HT1080 (cell line): ENCODE measurements around the gene MYL5. TPM values are rescaled to one million over a fixed set of nuclear protein-coding genes. Genes with fewer than 3 reads are reported as not detected.
"Not testable (repeated sequence)": the region's sequence is repeated elsewhere in the genome, so short reads cannot be mapped to it uniquely, and the experiment has no call there.

Experiments
- DNase-seq: peaks from one replicate; pipeline ENCODE4 v3.0.0-alpha.2; 2015; ENCODE audit warnings: low read depth
- total RNA-seq: library from RNA; depleted of rRNA; stranded (reverse); fragments of >200 nt; shearing (Covaris generic); gene quantifications from 2 replicates; pipeline ENCODE4 v1.2.3, GENCODE V29; 2014

Gene MYL5
- total RNA-seq, 1 experiment from 2014 or later = 8.5 TPM

DNA sequence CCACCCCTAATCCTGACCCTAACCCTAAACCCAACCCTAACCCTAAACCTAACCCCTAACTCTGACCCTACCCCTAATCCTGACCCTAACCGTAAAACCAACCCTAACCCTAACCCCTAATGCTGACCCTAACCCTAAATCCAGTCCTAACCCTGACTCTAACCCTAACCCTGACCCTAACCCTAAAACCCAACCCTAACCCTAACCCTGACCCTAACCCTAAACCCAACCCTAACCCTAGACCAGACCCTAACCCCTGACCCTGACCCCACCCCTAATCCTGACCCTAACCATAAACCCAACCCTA is 30.6 kb downstream of the MYL5 start:
- no peak for DNase-seq

DNA sequence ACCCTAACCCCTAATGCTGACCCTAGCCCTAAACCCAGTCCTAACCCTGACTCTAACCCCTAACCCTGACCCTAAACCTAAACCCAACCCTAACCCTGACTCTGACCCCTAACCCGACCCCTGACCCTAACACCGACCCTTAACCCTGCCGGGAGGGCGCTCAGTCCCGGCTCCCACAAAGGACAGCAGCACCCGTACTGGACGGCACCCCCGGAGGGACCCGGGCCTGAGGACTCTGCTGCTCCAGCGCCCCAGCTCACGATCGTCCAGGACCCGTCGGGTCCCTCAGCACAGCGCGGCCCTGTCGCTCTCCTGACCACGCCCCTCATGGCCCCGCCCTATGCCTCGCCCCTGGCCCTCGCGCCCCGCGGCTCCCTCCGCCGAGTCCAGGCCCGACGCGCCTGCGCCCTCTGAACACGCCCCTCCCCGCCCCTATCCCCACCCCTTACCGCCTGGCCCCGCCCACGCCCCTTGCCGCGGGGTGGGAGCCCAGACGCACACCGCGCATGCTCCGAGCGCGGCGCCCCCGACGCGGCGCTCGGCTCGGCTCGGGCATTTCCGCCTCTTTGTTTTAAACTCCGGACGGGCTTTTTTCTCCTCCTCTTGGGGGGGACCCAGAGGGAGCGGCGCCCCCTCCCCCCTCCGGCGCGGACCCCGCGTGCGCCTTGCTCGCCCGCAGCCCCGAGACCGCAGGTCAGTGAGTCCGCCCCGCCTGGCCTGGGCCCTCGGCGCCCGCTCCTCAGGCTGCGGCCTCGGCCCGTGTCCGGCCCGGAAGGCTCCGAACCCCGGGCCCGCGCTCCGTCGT is 31.1 kb downstream of the MYL5 start, which contains the start of gene PCGF3:
Gene PCGF3 (plus strand): TSS at position 555 of the 805 bp plus-strand sequence. CDS start 27,849 bp downstream, outside the sequence.
- peak; percentile 81 for DNase-seq

DNA sequence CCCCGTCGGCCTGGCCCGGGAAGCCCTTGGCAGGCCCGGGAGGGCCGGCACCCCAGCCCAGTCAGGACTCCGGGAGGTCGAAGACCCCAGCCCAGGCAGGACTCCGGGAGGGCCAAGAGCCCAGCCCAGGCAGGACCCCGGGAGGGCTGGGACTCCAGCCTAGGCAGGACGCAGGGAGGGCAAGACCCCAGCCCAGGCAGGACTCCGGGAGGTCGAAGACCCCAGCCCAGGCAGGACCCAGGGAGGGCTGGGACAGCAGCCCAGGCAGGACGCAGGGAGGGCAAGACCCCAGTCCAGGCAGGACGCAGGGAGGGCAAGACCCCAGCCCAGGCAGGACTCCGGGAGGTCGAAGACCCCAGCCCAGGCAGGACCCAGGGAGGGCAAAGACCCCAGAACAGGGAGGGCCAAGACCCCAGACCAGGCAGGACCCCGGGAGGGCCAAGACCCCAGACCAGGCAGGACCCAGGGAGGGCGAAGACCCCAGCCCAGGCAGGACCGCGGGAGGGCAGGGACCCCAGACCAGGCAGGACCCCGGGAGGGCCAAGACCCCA is 31.8 kb downstream of the MYL5 start:
- DNase-seq = not testable (repeated sequence)

DNA sequence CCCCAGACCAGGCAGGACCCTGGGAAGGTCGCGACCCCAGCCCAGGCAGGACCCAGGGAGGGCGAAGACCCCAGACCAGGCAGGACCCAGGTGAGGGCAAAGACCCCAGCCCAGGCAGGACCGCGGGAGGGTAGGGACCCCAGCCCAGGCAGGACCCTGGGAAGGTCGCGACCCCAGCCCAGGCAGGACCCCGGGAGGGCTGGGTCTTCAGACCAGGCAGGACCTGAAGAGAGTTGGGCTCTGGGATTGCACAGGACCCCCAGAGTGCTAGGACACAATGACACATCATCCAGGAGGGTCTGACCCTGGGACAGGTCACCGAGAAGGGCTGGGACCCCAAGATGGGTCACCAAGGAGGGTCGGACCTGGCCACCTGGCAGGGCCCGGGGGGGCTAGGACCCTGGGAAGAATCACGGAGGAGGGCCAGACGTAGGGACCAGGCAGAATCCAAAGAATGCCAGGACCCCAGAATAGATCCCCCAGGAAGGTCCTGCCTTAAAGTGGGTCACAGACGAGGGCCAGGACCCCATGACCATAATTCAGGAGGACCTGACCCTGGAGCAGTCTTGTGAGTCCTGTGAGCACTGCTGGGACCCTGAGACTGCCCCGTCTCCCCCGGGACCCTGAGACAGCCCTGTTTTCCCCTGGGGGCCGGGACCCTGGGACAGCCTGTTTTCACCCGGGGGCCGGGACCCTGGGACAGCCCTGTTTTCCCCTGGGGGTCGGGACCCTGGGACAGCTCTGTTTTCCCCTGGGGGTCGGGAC is 32.7 kb downstream of the MYL5 start:
- no peak for DNase-seq

DNA sequence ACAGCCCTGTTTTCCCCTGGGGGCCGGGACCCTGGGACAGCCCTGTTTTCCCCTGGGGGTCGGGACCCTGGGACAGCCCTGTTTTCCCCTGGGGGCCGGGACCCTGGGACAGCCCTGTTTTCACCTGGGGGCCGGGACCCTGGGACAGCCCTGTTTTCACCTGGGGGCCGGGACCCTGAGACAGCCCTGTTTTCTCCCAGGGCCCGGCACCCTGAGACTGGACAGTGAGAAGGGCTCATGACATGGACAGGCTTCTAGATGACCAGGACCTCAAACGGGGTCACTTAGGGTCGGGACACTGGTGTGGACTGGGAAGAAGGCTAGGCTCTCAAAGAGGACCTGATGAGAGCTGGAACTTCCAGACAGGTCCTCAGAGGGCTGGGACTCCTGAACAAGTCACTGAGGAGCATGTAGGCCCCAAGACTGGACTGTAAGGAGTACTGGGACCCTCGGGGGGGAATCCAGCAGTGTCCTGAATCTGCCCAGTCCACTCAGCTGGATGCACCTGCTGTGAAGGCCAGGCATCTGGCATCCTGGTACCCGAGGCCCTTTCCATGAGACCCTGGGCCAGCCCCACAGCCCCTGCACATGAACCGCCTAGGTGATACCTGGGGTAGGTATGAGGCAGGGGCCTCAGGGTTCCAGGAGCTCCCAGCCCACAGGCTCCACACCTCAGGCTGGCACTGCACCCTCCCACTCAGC is 33.7 kb downstream of the MYL5 start:
- no peak for DNase-seq

DNA sequence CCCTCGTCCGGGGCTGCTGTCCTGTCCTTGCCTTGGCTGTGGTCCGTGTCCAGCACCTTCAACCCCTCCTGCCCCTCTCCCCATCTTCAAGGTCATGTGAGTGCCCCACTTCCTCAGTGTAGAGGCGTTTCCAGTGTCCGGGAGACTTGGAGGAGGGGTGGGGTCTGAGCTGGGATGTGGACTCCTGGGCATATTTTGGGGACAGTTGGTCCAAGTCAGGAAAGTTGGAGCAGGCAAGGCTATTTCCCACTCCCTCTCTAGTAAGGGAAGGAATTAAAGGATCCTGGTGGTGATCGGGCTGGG is 34.2 kb downstream of the MYL5 start:
- no peak for DNase-seq

DNA sequence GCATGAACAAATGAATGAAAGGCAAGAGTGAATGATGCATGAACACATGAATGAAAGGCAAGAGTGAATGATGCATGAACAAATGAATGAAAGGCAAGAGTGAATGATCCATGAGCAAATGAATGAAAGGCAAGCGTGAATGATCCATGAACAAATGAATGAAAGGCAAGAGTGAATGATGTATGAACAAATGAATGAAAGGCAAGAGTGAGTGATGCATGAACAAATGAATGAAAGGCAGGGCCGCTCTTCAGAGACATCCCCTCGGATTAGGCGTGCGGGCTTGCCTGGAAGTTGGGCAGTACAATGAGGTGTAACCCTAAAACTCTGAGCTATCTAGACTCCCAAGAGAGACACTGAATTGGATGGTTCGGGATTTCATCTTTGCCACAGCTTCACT is 35.0 kb downstream of the MYL5 start:
- DNase-seq = no peak

DNA sequence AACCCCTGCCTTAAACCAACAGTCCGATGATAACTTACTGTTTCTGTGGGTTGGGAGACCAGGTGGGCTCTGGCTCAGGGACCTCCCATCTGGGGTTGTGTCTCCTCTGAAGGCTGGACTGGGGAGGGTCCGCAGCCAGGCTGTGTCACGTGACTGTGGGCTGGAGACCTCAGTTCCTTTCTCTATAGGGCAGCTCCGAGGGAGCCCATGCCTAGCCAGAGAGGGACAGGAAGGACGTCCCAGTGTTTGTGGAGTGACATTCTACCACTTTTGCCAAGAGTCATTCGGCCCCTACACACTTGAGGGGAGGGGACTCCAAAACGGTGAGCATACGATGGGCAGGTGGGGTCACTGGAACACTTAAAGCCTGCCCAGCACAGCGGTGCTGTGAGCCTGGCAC is 35.8 kb downstream of the MYL5 start:
- no peak for DNase-seq

DNA sequence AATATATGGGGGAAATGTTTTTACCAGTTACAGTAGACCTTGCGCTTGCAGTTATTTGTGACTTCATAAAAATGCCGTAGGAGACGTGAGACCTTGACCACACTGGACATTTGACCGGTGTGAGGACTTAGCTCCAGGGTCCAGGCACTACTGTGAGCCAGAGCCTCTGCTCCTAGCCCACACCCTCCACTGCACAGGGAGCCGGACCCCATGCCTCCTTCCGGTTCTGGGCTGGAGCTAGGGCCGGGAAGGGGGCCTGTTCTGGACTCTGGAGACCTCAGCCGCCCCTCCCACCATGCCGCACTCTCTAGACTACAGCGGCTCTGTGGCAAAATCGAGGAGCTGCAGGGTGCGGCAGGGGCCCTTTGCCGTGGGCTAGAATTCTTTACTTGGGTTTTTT is 36.6 kb downstream of the MYL5 start:
- no peak for DNase-seq

DNA sequence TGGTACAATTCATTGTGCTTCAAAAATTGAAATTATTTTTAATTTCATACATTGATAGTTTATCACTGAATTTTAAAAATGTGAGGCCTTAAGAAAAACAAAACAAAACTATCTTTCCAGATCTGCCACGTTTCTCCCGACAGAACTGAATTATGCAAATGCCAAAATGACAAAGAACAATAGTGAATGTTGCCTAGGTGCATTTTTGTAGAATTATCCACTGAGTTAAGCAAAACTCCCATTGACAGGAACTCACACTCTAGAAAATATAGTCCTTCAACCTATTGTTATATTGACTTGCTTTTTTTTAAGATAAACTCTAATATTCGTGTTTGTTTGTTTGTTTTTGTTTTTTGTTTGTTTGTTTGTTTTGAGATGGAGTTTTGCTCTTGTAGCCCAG is 37.8 kb downstream of the MYL5 start:
- DNase-seq = no peak

DNA sequence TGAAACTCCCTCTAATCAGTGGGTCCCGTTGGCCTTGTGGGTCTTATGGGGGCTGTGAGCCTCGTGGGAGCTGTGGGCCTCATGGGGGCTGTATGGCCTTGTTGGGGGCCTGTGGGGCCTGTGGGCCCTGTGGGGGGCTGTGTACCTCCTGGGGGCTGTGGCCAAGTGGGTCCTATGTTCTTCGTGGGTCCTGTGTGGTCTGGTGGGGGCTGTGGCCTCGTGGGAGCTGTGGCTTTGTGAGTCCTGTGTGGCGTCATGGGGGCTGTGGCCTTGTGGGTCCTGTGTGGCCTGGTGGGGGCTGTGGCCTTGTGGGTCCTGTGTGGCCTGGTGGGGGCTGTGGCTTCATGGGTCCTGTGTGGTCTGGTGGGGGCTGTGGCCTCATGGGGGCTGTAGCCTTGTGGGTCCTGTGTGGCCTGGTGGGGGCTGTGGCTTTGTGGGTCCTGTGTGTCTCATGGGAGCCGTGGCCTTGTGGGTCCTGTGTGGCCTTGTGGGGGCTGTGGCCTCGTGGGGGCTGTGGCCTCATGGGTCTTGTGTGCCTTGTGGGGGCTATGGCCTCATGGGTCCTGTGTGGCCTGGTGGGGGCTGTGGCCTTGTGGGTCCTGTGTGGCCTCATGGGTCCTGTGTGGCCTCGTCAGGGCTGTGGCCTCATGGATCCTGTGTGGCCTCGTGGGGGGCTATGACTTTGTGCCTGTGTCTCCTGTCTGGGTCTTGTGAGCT is 38.7 kb downstream of the MYL5 start:
- DNase-seq = no peak

DNA sequence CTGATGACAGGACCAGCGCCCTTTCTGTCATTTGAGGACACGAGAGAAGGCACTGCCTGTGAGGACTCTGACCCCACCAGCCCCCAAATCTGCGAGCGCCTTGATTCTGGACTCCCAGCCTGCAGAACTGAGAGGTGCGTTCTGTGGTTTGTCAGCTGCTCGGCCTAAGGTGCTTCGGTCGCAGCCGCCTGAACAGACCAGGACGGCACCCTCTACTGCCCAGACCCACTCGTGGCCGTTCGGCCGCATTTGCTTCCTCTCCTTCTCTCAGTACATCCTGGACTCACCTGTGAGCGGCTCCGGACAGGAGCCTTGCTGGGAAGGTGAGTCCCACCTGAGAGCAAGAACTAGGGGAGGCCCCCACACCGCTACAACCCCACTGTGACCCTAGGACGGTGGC is 39.7 kb downstream of the MYL5 start:
- no peak for DNase-seq

DNA sequence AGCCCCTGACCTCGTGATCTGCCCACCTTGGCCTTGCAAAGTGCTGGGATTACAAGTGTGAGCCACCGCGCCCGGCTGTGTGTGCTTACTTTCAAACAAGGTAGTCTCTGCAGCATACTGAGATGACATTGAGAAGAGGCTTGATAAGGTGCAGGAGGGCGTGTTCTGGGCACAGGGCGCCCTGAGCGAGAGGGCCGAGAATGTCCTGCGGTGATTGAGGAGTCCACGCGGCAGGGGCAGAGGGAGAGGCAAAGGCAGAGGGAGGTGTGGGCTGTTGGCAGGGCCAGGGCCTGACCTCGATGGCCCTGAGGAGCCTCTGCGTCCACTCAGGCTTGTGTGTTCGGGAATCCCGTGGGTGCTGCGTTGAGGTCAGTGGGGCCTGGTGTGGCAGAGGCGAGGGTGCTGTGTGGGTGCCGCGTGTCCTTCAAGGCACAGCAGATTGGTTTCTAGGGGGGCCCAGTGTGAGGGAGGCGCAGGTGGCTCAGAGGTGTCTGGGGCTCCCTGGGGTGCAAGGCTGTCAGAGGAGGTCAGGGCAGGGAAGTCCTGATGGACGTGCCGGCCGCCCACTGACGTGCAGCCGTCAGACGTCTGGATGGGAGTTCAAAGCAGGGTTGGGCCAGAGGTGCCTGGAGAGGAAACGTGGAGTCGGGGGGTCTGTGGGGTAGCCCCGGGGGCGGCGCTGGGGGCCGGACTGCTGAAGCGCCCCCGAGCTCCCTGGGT is 43.4 kb downstream of the MYL5 start:
- DNase-seq = no peak

DNA sequence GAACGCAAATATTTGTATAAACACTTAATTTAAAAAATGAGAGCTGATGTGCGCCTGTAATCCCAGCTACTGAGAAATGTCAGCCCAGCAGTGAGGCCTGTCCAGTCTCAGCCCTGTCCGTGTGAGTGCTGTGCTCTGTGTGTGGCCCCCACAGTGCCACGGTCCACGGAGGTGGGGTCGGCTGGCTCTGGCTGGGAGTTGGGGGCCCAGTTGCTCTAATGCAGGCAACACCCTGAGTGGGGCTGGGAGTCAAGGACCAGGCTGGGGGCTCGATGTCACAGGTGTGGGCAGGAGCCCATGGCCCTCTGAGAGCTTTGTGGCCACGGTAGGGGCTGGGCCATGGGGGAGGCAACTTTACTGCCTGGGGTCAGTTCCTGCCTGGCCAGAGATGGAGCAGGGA is 44.1 kb downstream of the MYL5 start:
- no peak for DNase-seq

DNA sequence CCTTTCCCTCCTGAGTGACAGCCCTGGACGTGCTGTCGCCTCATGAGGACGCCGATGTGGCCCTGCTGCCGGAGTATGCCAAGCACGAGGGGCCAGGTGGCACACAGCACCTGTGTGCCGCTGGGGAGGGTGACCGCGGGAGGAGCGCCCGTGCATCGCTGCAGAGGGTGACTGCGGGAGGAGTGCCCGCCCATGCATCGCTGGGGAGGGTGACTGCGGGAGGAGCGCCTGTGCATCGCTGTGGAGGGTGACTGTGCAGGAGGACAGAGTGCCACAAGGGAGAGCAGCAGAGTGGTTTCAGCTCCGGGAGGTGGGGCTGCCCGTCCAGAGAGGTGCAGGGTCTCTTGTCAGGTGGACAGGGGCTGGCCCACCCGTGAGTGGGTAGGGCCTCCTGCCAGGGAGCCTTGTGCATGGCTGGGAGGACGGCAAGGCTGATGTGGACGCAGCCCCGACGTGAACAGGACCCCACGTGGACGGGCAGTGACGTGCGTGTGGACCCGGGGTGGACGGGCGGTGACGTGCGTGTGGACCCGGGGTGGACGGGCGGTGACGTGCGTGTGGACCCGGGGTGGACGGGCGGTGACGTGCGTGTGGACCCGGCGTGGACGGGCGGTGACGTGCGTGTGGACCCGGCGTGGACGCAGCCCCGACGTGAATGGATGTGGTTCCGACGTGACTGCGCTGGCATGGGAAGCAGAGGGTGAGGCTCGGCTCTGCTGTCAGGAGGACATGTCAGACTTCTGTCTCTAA is 45.9 kb downstream of the MYL5 start:
- no peak for DNase-seq

DNA sequence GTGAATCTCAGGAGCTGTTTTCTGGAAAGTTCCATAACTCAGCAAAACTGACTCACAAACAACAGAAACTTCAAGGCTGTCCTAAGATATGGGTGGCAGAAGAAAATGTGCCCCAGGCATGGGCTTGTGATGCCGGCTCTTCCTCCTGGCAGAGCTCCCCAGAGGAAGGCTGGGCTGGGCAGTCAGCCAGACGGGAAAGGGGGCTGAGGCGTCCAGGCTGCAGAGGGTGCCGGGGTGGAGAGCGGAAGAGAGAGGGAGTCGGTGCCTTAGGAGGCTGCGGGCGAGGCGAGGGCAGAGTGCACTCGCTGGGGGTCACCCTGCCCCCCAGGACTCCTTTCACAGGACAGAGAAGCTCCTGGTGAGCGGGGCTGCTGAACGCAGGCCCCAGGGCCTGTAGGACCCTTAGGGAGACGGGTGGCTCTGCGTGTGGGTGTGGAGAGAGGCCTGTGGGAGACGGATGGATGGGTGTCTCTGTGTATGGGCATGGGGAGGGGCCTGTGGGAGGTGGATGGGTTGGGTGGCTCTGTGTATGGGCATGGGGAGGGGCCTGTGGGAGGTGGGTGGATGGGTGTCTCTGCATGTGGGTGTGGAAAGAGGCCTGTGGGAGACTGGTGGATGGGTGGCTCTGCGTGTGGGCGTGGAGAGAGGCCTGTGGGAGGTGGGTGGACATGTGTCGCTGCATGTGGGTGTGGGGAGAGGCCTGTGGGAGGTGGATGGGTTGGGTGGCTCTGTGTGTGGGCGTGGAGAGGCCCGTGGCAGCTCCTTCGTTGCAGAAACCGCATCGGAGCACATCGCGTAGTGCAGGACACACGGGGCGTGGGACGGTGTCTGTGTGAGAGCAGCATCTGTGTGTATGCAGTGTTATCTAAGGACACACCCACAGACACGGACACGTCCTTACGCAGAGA is 47.2 kb downstream of the MYL5 start:
- no peak for DNase-seq

DNA sequence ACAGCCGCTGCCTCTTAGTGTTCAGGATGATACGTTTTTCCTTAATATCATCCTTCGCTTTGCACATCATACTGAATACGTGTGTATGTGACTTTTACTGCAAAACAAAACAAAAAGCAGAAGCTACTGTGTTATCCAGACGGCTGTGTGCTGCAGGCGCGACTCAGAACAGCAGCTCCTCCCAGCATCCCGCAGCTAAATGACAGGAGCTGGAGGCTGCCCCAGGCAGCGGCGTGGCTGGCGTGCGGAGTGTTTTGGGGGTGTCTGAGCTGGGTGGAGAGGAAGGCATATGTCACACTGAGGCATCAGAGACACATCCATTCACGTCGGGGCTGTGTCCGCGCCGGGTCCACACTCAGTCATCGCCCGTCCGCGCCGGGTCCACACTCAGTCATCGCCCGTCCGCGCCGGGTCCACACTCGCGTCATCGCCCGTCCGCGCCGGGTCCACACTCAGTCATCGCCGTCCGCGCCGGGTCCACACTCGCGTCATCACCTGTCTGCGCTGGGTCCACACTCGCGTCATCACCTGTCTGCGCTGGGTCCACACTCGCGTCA is 47.9 kb downstream of the MYL5 start:
- DNase-seq = no peak

DNA sequence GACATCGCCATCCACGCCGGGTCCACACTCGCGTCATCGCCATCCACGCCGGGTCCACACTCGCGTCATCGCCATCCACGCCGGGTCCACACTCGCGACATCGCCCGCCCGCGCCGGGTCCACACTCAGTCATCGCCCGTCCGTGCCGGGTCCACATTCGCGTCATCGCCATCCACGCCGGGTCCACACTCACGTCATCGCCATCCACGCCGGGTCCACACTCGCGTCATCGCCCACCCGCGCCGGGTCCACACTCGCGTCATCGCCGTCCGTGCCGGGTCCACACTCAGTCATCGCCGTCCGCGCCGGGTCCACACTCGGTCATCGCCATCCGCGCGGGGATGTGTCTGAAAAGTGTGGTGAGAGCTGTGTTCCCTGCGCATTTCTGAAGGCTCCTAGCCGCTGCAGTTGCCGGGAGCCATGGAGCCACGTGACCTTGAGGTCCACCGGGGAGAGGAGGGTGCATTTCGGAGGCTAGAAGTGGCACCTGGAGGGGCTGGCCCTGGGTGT is 48.6 kb downstream of the MYL5 start:
- DNase-seq = no peak
